HG03469 (cell line): ENCODE measurements around the gene ALDH1A1.
A peak's percentile ranks its signal among the peaks of the same experiment; 100 is the strongest.
"Not testable (repeated sequence)": the region's sequence is repeated elsewhere in the genome, so short reads cannot be mapped to it uniquely, and the experiment has no call there.

Source experiments
- ATAC-seq: cut with Tn5 transposase; IDR thresholded peaks from one replicate; pipeline ENCODE4 v1.9.1; 2021; ENCODE audit warnings: mild to moderate bottlenecking, moderate library complexity, moderate number of reproducible peaks; ENCODE audit not compliant: unreplicated experiment

Gene ALDH1A1

DNA sequence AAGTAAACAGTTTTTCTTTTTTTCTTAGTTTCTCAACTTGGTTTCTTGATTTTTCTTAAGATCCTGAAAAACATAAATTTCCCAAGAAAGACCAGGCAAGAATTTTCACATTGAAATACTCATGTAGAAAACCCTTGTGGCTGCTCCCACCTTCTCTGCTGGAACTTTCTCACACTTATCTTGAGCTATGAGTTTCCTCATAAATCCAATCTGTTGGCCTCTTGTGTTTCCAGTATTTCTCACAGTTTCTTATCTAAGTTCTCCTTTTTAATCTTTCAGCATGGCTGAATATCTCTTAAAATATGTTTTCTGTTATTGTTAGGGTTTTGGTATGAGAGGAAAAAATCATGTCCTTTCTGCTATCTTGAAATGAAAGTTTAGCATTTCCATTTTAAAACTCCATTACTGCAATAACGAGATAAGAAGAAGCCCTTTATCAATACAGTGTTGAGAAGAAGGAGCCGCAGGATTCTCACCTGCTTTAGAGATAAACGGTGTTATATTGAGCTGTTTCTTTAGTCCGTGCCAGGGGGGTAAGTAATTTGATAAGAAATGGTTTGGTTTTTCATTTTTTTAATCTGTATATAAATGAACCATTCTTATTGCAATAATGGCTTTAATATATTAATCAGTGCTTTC, 89.3 kb downstream of the ALDH1A1 start:
- ATAC-seq = no peak

DNA sequence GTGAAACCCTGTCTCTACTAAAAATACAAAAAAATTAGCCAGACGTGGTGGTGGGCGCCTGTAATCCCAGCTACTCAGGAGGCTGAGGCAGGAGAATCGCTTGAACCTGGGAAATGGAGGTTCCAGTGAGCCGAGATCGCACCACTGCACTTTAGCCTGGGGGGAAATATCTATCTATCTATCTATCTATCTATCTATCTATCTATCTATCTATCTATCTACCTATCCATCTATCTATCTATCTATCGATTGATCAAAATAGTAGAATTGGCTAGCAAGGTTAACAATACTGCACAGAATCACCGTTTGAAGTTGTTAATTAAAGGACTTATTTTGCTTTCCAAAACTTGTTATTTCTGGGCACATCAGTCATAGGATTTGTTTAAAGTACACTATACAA, 90.1 kb downstream of the ALDH1A1 start:
- ATAC-seq = not testable (repeated sequence)

DNA sequence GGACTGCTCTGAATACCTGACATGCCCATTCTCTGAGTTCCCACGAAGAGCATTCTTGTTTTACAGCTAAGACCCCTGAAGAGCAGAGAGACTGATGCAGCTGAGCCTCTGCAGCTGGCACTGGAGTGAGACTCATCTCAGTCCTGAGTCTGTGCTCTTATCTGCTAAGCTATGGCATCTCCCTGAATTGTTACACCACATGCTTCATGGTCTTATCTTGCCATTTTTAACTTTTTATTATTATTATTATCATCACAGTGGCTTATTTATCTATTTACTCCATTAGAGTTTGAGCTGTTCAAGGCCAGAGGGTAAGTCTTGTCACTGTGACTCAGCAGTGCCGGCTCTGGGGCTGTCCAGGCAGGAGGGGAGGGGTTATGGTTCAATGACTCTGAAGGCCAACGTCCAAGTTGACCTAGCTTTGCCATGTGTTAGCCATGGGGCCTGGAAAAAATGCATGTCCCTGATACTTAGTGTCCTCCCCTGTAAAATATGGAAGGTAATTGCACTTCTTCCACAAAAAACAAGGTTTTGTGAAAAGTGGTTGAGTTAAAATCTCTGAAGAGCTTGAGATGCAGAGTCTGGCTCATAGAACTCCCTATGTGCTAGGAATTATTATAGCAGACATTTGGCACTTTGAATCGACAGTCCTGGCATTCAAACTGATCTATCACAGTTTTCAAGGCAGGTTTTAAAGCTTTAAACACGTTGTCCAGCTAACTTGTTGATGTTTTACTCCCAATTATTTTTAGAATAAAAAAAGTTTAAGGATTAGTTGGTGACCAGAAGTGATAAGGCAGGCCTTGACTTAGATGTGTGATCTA, 94.6 kb downstream of the ALDH1A1 start:
- no peak for ATAC-seq

DNA sequence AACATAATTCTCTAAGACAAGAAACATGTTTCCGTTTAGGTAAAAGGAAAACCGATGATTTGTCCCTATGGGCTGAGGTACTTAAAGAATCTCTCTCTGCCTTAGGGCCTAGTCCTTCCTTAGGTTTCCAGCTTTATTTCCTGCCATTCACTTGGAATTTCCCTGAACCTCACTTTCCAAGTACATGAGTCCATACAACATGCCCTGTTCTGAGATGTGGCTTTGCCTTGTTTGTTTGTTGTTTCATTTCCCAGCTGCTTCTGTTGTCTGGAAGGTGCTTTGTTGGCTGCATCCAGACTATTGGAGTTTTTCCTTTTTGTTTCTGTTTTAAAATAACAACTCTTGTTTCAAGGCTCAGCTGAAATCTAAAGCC, 95.2 kb downstream of the ALDH1A1 start:
- ATAC-seq = no peak

DNA sequence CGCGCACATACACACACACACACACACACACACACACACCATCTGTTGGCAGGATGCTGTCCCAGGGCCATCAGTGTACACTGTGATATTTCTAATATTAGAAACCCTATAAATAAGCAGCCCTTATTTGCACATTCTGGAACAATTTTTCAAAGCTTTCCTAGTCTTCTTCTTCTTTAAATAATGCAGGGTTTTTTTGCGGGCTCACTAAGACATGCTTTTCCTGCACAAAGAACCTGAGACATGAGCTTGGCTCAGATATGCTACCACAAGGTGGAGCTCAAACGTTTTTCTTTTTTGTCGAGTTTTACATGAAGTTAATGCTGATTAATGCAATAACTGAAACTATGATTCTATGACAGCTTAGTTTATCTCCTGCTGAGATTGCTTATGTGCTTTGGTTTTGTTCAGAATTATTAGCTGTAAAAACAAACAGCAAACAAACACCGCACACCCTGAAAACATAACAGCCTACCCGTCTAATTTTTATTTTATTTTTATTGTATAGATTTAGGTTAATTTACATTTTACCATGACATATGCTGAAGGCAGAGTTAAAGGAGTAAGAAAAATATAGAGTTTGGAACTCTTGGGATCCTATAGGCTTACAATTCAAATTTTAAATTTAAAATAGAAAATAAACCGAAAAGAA, 95.8 kb downstream of the ALDH1A1 start:
- ATAC-seq = peak; percentile 63

DNA sequence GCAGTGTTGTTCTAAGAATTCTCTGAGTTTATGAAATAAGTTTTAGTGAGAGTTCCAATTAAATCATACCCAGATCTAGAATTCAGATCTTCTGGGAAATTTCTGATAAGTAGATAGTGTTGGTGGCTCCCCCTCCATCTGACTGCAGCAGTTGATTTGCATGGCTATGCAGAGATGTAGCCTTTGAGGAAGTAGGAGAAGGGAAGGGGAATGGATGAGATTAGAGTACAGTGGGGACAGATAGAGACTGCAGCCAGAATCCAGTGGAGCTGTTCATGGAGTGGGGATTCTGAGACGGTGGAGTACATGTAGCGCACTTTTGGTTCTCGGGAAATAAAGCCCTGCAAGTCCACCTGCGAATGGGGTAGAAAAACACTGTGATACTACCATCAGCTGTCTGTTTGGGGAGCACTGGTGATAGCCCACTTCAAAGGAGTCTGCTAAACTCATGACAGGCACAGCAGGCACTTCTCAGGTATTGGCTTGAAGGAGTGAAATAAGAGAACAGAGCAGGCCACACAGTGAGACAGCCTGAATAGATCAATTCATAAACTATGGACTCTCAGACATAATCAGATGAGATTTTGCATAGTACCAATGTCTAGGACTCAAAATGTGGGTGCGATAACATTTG, 96.8 kb downstream of the ALDH1A1 start:
- ATAC-seq = no peak

DNA sequence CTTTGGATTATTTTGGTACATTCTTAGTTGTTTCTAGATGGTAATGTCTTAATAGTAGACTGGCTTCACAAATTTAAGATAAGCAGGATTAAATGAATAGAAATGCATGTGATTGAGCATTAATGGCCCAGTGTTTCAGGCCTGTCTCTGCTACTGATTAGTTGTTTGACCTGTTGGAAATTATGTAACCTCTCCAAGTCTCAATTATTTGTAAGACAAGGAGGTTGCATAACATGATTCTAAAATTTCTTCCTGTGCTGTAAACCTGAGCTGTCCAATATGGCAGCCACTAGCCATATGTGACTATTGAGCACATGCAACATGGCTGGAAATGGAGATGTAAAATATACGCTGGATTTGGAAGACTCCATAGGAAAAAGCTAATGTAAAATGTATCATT, 97.5 kb downstream of the ALDH1A1 start:
- ATAC-seq = no peak
